ENCODE results near the gene GJA5.

The GJA5 gene

DNA sequence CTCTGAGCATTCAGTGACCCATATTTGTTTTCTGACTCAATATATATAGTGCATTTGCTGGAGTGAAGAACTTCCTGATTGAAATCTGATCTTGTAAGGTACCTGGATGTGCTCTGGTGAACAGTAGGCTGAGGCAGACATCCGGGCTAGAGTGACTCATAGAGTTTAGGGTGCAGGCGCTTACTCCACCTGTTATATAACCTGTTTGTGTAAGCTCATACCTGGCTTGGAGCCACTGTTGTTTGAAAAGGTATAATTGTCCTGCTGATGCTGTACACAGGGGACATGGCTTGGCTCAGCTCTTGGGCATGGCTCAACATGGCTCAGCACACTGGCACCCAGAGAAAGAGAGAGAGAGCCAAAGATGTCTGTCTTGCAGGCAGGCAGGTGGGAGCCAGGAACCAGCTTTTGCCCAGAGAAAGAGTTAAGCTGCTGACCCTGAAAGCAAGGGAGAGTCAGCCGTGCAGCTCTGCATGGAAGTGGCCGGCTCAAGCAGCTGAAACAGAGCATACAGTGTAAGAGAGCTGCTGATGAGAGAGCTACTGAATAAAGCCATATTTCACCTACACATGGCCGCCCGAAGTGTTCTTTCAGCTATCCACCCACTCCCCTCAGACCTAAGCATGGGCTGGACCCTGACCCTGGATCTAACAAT is 43.2 kb downstream of the GJA5 start:
- DNase-seq (ENCODE audit: low read depth, low spot score), result no peak
- H3K4me1 ChIP-seq (ENCODE audit: control insufficient read depth, insufficient read depth, low read length), result 0 out of 2 replicates have a peak, but pooled peaks cover 1% of the 10 kb centered on the region
- H3K36me3 ChIP-seq (ENCODE audit: control insufficient read depth, insufficient read depth, low read length), result no peaks in the 10 kb centered on the region
- no peaks in the 10 kb centered on the region; the same call in 1 of the 2 replicates for H3K9me3 ChIP-seq (ENCODE audit: control insufficient read depth, insufficient read depth, low read length)
- no CpG with 5 or more reads among the region's 6 CpGs for WGBS (ENCODE audit: insufficient coverage, insufficient read length)
- H3K27ac ChIP-seq (ENCODE audit: low read length), result no peak overlapping the region
- H3K27me3 ChIP-seq (ENCODE audit: control insufficient read depth, insufficient read depth, low read length), result no peaks in the 10 kb centered on the region
- H3K4me3 ChIP-seq (ENCODE audit: low read length), result no peak overlapping the region

DNA sequence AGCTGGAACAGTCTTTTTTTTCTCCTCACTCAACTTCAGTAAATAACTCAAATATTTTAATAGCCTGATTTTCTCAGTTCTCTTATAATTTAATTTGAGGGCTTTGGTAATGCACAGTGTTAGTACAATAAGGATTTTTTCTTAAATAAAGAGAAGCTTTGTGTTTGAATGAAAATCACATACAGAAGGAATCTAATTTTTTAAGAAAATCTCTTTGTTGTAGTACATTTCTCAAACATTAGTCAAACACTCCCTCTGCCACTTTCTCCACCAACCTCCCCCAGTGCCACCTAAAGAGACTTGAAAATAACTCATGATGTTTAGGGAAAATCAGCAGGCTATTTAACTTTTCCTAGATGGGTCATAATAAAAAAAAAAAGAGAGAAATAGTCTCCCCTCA is 47.8 kb downstream of the GJA5 start:
- H3K27me3 ChIP-seq (ENCODE audit: control insufficient read depth, insufficient read depth, low read length), result no peaks in the 10 kb centered on the region
- H3K4me1 ChIP-seq (ENCODE audit: control insufficient read depth, insufficient read depth, low read length), result no peaks in the 10 kb centered on the region
- no peak overlapping the region for H3K4me3 ChIP-seq (ENCODE audit: low read length)
- no peak overlapping the region for H3K27ac ChIP-seq (ENCODE audit: low read length)
- no peaks in the 10 kb centered on the region for H3K36me3 ChIP-seq (ENCODE audit: control insufficient read depth, insufficient read depth, low read length)
- DNase-seq (ENCODE audit: low read depth, low spot score), result no peak
- no peaks in the 10 kb centered on the region for H3K9me3 ChIP-seq (ENCODE audit: control insufficient read depth, insufficient read depth, low read length)
